ENCODE results near the gene ST6GALNAC1. TPM values are rescaled to one million over a fixed set of nuclear protein-coding genes. Genes with fewer than 3 reads are reported as not detected.
A peak's percentile ranks its signal among the peaks of the same experiment; 100 is the strongest.

Gene ST6GALNAC1
- total and polyA plus RNA-seq, 10 of the 15 experiments (the other 5 are each of a cell fraction or from before 2014, with no cell fraction given), result 0.08 TPM; not detected in 9

GRCh38 chr17:76671123-76671911, 27.8 kb upstream of the ST6GALNAC1 start (continued):
- TF ChIP-seq BCL3 (IDR thresholded peaks at IDR 0.05; ENCODE audit: borderline replicate concordance, insufficient read depth, low read depth, low read length, poor library complexity, severe bottlenecking), result no peak
- no peak for TF ChIP-seq MTA3 (IDR thresholded peaks at IDR 0.05; ENCODE audit: borderline replicate concordance, low read length)
- TF ChIP-seq PRDM15 (CRISPR knock-in tag; IDR thresholded peaks at IDR 0.05), result no peak
- no peak for TF ChIP-seq STAT1 (conservative IDR thresholded peaks at IDR 0.05)

GRCh38 chr17:76670718-76671122, 27.2 kb upstream of the ST6GALNAC1 start:
- in situ Hi-C loops (cut with MboI), result no loop called here
- RAD21 ChIA-PET (ENCODE audit: unreplicated experiment), result no interaction called here
- no peaks in the 10 kb centered on the region for H4K20me1 ChIP-seq (ENCODE audit: control insufficient read depth, insufficient read depth)
- BruUV-seq (replicated peaks), result no TSS peak
- H3K27me3 ChIP-seq (replicated peaks in 1 of 2; ENCODE audit: control insufficient read depth in 2 of 2, insufficient read depth in 2 of 2, low read length in 1 of 2), result no peaks in the 10 kb centered on the region; a peak in 1 of 4 replicates
- ATAC-seq, result no peak
- no peaks in the 10 kb centered on the region for H3K36me3 ChIP-seq (ENCODE audit: control insufficient read depth in 2 of 2, insufficient read depth in 2 of 2, low read length in 1 of 2)
- 93% methylated on average over 9 of the region's 9 CpGs for WGBS (ENCODE audit: insufficient coverage, insufficient replicate concordance, low lambda C conversion rate, missing lambda C conversion rate)
- no peaks in the 10 kb centered on the region; the same call in 2 of the 3 replicates for H3K9me3 ChIP-seq (replicated peaks; ENCODE audit: control insufficient read depth, insufficient read depth, low read length)
- no peak for DNase-seq (ENCODE audit: low read depth, low spot score)
- no peak overlapping the region for H3K27ac ChIP-seq (ENCODE audit: control insufficient read depth, insufficient read depth)
- peaks cover 5% of the 10 kb centered on the region for H3K4me1 ChIP-seq (ENCODE audit: control insufficient read depth, insufficient read depth, low read length)
- H3K9ac ChIP-seq (ENCODE audit: control insufficient read depth, insufficient read depth, low read length), result no peak overlapping the region
- no peak overlapping the region for H3K4me3 ChIP-seq
- intact Hi-C loops (cut with micrococcal nuclease; ENCODE audit: unreplicated experiment), result no loop called here
- SMC1A ChIA-PET (ENCODE audit: uncharacterized antibody, unreplicated experiment), result interaction anchor here (1.6 kb wide), 1 partner anchor 11 kb away, joined by 12 read pairs; no protein-coding TSS in a partner anchor
- POLR2A ChIA-PET, result interaction anchor here (0.6 to 1.3 kb wide), 2 partner anchors 57 to 643 kb away, joined by 3 to 4 read pairs; no protein-coding TSS in a partner anchor
- no peak for FAIRE-seq
- H3K79me2 ChIP-seq (ENCODE audit: control insufficient read depth, insufficient read depth, low read length), result no peaks in the 10 kb centered on the region
- H2AFZ ChIP-seq (ENCODE audit: control insufficient read depth, low read depth, low read length), result peak overlapping the region; percentile 99
- CTCF ChIA-PET, result interaction anchor here (0.7 to 2.7 kb wide), 6 partner anchors 11 to 205 kb away, joined by 3 to 27 read pairs (median 4); no protein-coding TSS in a partner anchor
- no peak overlapping the region for H3K4me2 ChIP-seq (ENCODE audit: control insufficient read depth, insufficient read depth)
- TF ChIP-seq ATF2 (IDR thresholded peaks at IDR 0.05; ENCODE audit: low read length) (no peak), POLR2AphosphoS2 (IDR thresholded peaks at IDR 0.05; ENCODE audit: low read depth, low read length) (no peak), CBX3 (IDR thresholded peaks at IDR 0.05; ENCODE audit: borderline replicate concordance, low read depth) (no peak), TBL1XR1 (IDR thresholded peaks at IDR 0.05; ENCODE audit: low read depth, low read length) (no peak), HDAC6 (IDR thresholded peaks at IDR 0.05; ENCODE audit: unreplicated experiment) (no peak), ZNF592 (IDR thresholded peaks at IDR 0.05) (no peak)
